Inferior parietal cortex (tissue), 1 donor: Measurements from ENCODE around the gene ZFYVE28.

Source experiments
- DNase-seq: peaks from one replicate; pipeline ENCODE4 v3.0.0-alpha.2; 2016; ENCODE audit errors: extremely low spot score

ZFYVE28 gene

GRCh38 chr4:2304321-2304876 lies 114.0 kb downstream of the ZFYVE28 start:
- no peak for DNase-seq

- no peak for DNase-seq
These were observed 114.6 kb downstream of the ZFYVE28 start for GRCh38 chr4:2303686-2304320.

GRCh38 chr4:2303121-2303685 lies 115.2 kb downstream of the ZFYVE28 start:
- DNase-seq, result no peak

- no peak for DNase-seq
These were observed 115.9 kb downstream of the ZFYVE28 start for GRCh38 chr4:2302387-2303119.

- no peak for DNase-seq
These were observed 116.6 kb downstream of the ZFYVE28 start for GRCh38 chr4:2301806-2302205.

- no peak for DNase-seq
These were observed 117.2 kb downstream of the ZFYVE28 start for GRCh38 chr4:2301225-2301642.

GRCh38 chr4:2300431-2301224 lies 117.8 kb downstream of the ZFYVE28 start:
- DNase-seq, result no peak

- no peak for DNase-seq
These were observed 118.7 kb downstream of the ZFYVE28 start for GRCh38 chr4:2299794-2300193.

- no peak for DNase-seq
These were observed 119.9 kb downstream of the ZFYVE28 start for GRCh38 chr4:2298532-2298991.

- DNase-seq, result no peak
These were observed 120.6 kb downstream of the ZFYVE28 start for GRCh38 chr4:2297606-2298531.

GRCh38 chr4:2296631-2297601 lies 121.5 kb downstream of the ZFYVE28 start:
- DNase-seq, result no peak

- no peak for DNase-seq
These were observed 122.5 kb downstream of the ZFYVE28 start for GRCh38 chr4:2295900-2296442.

GRCh38 chr4:2295500-2295899 lies 122.9 kb downstream of the ZFYVE28 start:
- no peak for DNase-seq

- no peak for DNase-seq
These were observed 125.8 kb downstream of the ZFYVE28 start for GRCh38 chr4:2292646-2293108.

GRCh38 chr4:2291705-2292645 lies 126.5 kb downstream of the ZFYVE28 start:
- DNase-seq, result no peak

- DNase-seq, result peak; percentile 47
These were observed 127.3 kb downstream of the ZFYVE28 start for GRCh38 chr4:2290974-2291704.

GRCh38 chr4:2290488-2290887 lies 128.0 kb downstream of the ZFYVE28 start:
- no peak for DNase-seq
